ENCODE data around the gene HAGH. TPM values are rescaled to one million over a fixed set of nuclear protein-coding genes. Genes with fewer than 3 reads are reported as not detected.

HAGH gene
- total RNA-seq, 1 donor from 2014 or later, result 73.4 TPM

GRCh38 chr16:1779234-1779701, 47.4 kb downstream of the HAGH start:
- ATAC-seq, result no peak
- intact Hi-C loops (cut with DNase I), result no loop called here
- DNase-seq (ENCODE audit: low spot score), result no peak

DNA sequence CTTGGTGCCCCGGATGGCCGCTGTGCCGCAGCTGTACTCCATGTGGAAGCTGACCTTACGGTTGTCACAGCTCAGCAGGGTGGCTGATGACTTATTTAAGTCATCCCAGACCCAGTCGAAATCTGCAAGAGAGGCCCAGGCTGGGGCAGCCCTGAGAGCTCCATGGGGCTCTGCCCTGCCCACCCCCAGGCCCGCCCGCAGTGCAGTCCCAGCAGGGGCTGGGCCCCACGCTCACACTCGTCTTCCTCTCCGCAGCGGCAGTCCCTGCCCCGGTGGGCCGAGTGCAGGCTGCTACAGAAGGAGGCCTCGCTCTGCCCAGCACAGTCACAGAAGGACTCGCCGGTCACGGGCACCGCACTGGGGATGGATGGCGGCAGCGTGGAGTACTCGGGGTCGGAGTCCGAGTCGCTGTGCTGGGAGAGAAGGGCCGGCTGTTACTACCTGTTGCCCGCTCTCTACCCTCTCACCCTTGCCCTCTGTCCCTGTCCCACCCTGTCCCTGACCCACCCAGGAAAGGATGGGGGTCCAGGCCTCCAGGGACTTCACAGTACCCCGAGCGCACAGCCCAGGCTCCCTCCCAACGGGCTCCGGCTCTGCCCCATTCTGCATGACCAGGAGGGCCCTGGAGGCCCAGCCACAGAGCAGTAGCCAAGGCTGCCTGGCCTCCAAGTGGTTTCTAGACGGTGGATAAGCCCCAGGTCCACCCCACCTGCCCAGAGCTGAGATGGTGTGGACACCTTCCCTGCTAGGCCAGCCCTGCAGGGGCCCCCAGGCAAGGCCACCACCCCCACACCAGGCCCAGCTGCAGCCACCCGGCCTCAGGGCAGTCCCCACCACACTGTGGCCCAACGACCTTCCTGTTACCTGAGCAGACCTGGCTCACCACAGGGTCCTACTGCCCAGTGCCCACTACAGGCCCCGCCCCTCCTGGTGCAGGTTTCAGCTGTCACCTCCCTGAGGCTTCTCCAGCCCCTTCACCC, 48.1 kb downstream of the HAGH start:
- no peak for ATAC-seq
- intact Hi-C loops (cut with DNase I), result no loop called here

DNA sequence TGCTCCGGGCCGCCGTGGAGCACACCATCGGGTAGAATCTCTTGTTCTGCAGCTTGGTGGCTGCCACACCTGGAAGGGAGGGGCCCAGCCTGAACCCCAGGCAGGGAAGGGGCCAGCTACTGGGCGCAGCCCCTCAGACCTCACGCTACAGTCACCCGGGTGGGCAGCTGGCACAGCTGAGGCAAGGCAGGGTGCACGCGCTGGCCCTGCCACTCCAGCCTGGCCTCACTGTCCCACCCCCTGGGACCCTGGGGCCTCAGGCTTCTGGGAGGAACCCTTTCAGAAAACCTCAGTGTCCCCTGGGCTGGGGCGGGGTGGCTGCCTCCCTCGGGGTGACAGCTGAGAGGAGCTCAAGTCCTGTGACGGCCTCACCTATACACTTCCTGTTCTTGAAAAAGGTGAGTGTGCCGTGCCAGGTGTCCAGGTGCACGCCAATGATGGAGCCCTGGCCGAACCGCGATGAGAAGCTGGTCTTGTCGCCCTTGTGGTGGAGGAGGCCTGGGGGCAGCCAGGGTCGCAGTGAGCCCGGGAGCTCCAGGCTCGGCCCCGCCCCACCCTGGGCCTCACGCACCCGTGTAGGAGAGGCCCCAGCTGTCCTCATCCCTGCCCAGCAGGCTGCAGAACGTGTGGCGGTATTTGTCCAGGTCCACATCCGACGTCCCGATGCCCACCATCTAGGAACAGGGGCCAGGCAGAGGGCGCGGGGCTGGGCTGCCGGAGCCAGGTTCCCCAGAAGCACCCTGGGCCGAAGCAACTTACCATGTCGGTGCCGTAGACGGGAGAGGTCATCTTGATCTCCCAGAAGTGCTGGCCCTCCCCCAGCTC, 49.0 kb downstream of the HAGH start:
- intact Hi-C loops (cut with DNase I), result no loop called here
- no peak for ATAC-seq
- DNase-seq (ENCODE audit: low spot score), result no peak

More for the DNA sequence above, 48.1 kb downstream of the HAGH start:
- no peak for DNase-seq (ENCODE audit: low spot score)

GRCh38 chr16:1776991-1777374, 49.6 kb downstream of the HAGH start:
- intact Hi-C loops (cut with DNase I), result no loop called here
- ATAC-seq (no peak), DNase-seq (ENCODE audit: low spot score) (no peak)

GRCh38 chr16:1776672-1776955, 50.0 kb downstream of the HAGH start:
- no peak for ATAC-seq
- intact Hi-C loops (cut with DNase I), result no loop called here
- no peak for DNase-seq (ENCODE audit: low spot score)

DNA sequence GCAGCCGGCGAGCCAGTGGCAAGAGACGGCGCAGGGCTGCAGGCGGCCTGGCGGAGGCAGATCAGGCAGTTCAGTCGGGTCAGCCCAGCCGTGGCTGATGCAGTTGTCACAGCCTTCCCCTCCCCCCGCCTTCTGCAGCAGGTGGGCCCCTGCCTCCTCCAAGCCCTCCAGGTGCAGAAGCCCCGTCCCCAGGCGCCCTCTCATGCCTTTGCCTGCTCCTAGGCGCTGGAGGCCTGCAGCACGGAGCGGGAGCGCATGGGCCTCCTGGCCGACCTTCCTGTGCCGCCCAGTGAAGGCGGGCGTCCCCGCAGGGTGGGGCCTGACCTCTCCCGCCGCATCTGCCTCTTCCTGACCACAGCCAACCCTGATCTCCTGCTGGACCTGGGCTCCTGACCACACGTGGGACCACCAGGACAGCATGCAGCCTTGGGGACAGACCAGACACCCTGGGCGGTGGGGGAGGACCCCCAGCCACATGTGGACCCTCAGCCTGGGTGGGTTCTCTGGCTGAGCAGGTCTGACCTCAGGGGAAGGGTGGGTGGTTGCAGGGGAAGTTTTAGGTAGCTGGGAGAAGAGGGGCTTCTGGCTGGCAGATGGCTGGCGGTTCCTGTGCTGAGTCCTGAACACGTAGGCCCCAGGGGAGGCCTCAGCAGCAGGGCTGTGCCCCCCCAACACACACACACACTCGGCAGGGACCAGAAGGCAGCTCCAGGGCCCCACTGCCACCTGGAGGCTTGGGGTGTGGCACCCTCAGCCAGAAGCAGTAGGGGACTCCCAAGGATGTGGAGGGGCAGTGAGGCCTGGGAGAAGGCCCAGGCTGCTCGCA, 50.6 kb downstream of the HAGH start:
- intact Hi-C loops (cut with DNase I), result no loop called here
- DNase-seq (ENCODE audit: low spot score), result no peak
- ATAC-seq, result no peak

- intact Hi-C loops (cut with DNase I), result no loop called here
- DNase-seq (ENCODE audit: low spot score), result no peak
- ATAC-seq, result no peak
Observed at GRCh38 chr16:1775006-1775845, 51.4 kb downstream of the HAGH start.

GRCh38 chr16:1774448-1774780, 52.2 kb downstream of the HAGH start:
- DNase-seq (ENCODE audit: low spot score) (no peak), ATAC-seq (no peak)
- intact Hi-C loops (cut with DNase I), result no loop called here

DNA sequence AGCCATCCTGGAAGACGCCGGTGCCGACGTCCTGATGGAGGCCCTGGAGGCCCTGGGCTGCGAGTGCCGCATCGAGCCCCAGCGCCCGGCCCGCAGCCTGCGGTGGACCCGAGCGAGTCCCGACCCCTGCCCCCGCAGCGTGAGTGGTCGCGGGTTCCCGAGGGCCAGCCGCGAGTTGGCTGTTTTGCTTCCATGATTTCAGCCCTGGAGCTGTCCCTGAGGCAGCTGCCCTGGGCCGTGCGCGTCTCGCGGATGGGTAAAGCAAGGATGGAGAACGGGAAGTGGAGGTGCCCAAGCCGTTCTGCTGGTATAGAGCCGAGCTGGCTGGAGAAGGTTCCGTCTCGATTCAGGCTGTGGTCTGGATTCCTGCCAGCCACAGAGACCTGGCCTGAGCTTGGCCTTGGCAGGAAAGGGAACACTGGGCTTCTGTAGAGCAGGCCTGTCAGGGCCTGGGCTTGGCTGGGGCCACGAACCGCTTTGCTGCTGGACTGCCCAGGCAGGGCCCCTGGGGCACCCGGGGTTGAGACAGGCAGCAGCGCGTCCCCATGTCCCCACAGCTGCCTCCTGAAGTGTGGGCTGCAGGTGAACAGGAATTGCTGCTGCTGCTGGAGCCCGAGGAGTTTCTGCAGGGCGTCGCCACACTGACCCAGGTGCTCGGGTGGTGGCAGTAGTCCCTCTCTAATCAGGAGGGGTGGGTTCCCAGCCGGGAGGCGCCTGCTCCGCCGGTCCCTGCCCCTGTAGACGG, 52.8 kb downstream of the HAGH start:
- DNase-seq (ENCODE audit: low spot score), result no peak
- ATAC-seq, result no peak
- intact Hi-C loops (cut with DNase I), result no loop called here

DNA sequence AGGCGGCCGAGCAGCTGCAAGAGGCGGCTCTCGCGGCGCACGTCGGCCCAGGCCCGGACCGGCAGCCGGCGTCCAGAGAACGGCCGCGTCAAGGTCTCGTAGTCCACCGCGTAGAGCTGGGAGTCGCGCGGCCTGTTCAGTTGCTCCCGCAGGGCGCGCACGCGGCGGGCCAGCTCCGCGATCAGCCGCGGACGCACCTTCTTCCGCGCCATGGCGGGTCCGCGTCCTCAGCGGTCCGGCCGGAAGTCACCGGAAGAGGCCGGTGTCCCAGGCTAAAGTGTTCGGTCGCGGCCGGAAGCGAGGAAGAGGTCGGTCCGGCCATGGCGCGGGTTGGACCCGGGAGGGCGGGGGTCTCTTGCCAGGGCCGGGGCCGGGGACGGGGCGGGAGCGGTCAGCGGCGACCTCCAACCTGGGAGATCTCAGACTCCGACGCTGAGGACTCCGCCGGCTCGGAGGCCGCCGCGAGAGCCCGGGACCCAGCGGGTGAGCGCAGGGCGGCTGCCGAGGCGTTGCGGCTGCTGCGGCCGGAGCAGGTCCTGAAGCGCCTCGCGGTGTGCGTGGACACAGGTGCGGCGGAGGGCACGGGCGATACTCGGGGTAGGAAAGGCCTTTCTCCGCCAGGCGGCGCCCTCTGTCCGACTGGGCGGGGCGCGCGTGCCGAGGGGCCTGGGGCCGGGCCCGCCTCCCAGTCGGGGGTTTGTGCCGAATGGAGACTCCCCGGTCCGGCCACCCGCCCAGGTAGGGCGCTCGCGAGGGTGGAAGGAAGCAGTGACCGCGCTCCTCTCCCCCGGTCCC, 53.5 kb downstream of the HAGH start, which contains the start of gene MRPS34:
TSS of gene MRPS34 (minus strand) at position 227 of the 795 bp plus-strand sequence. CDS start at position 212, 15 bp downstream.
- DNase-seq (ENCODE audit: low spot score), result peak; percentile 90
- peak; percentile 52 for ATAC-seq
- intact Hi-C loops (cut with DNase I), result no loop called here

- no peak for ATAC-seq
- DNase-seq (ENCODE audit: low spot score), result no peak
- intact Hi-C loops (cut with DNase I), result no loop called here
Observed at GRCh38 chr16:1772362-1772907, 54.2 kb downstream of the HAGH start, which contains the start of gene EME2. EME2 (plus strand) TSS chr16:1772810; CDS start chr16:1773228, 418 bp downstream.

DNA sequence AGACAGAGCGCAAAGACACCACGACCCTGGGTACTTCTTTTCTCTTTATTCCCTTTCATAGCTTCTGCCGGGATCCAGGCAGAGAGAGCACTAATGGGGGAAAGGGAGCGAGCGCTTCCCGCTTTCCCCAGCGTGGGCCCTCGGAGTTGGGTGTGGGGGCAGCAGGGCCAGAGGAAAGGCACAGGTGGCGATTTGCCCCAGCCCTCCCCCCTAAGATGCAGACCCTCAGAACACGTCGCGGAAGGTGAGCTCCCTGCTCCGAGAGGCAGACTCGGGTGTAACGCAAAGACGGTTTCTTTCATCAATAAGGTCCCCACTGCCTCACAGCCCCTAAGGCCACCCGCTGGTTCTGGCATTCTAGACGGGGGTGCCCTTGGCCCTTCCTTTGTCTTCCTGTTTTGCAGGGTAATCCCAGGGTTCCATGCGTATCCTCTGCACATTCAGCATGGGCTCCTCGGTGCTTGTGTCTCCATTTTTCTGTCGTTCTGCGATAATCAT, 54.7 kb downstream of the HAGH start:
- ATAC-seq, result no peak
- DNase-seq (ENCODE audit: low spot score), result no peak
- intact Hi-C loops (cut with DNase I), result no loop called here

- DNase-seq (ENCODE audit: low spot score) (peak; percentile 89), ATAC-seq (peak; percentile 45)
- intact Hi-C loops (cut with DNase I), result no loop called here
Observed at GRCh38 chr16:1771188-1771863, 55.3 kb downstream of the HAGH start, which contains the start of gene NME3. NME3 (minus strand) TSS chr16:1771543; CDS start chr16:1771534, 9 bp downstream.

DNA sequence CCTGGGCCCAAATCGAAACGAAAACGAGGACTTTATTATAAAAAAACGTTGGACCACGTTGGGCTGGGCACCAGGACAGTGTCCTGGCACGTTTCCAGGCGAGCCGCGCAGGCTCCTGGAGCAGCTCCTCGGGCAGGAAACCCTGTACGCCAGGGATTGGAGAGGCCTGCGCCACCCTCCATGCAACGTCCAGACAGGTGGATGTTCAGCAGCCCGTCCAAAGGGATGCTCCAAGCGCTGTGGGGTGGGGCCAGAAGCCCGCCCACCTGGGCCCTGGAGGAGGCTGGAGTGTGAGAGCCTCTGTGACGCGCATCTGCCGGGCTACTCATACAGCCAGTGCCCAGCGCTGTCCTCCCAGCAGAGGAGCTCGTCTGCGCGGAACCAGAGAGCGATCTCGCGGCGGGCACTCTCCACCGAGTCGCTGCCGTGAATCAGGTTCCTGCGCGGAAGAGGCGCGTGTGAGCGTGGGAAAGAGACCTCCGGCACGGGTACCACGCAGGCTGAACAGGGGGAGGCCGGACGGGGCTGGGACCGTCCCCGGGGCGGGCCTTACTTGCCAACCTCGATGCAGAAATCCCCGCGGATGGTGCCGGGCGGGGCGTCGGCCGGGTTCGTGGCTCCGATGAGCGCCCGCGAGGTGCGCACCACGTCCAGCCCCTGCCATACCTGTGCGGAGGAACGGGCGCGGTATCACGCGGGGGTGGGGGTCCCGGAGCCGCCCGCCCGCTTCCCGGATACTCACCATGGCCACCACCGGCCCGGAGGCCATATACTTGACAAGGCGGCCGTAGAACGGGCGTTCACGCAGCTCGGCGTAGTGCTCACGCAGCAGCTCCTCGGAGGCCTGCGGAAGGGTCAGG, 56.1 kb downstream of the HAGH start:
- ATAC-seq, result peak; percentile 55
- peak; percentile 83 for DNase-seq (ENCODE audit: low spot score)
- intact Hi-C loops (cut with DNase I), result no loop called here

Measured in sciatic nerve (tissue), 2 donors.